Uterus (tissue), 2 donors: ENCODE results near the gene VAV3.

Source experiments
- POLR2A ChIP-seq, 2 donors: fragments of 450-650 bp; IDR thresholded peaks; one replicate each; pipeline ENCODE4 v1.6.1; 2016; ENCODE audit warnings: antibody characterized with exemption in 2 of 2, mild to moderate bottlenecking in 1 of 2, moderate library complexity in 1 of 2
- TF ChIP-seq, protein P1 (sequence below), 4 experiments: fragments of 200-600 bp in 2 of 4; fragments of 450-650 bp in 2 of 4; sonication (generic) in 2 of 4; IDR thresholded peaks; one replicate each; pipeline ENCODE4 v1.5.1; 2016 to 2019; ENCODE audit warnings: antibody characterized with exemption in 4 of 4, mild to moderate bottlenecking in 2 of 4, moderate library complexity in 1 of 4

DNA sequence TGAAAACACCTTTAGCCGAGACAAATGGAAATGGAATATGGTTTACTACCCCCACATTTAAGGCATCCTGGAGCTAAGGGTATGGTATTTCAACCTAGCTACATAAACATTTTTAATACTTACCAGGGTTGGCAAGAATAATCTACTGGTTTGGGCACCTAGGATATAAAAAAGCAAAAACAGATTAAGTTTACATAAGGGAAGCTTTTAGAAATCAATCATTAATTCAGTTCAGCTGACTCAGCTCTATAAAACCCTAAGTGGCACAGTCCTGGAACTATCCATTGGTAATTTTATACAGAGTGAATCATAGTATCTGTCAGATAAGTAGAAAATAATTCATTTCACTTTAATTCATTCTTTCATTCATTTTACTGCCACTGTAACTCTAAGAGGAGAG is 355.2 kb downstream of the VAV3 start:
- TF ChIP-seq, protein P1, sequence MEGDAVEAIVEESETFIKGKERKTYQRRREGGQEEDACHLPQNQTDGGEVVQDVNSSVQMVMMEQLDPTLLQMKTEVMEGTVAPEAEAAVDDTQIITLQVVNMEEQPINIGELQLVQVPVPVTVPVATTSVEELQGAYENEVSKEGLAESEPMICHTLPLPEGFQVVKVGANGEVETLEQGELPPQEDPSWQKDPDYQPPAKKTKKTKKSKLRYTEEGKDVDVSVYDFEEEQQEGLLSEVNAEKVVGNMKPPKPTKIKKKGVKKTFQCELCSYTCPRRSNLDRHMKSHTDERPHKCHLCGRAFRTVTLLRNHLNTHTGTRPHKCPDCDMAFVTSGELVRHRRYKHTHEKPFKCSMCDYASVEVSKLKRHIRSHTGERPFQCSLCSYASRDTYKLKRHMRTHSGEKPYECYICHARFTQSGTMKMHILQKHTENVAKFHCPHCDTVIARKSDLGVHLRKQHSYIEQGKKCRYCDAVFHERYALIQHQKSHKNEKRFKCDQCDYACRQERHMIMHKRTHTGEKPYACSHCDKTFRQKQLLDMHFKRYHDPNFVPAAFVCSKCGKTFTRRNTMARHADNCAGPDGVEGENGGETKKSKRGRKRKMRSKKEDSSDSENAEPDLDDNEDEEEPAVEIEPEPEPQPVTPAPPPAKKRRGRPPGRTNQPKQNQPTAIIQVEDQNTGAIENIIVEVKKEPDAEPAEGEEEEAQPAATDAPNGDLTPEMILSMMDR (IDR thresholded peaks at IDR 0.05): no peak
- TF ChIP-seq POLR2A (IDR thresholded peaks at IDR 0.05): no peak
